ENCODE data around the gene ALKBH7.

ALKBH7 gene

GRCh38 chr19:6402058-6402457 lies 29.5 kb downstream of the ALKBH7 start:
- TF ChIP-seq CTCF (conservative IDR thresholded peaks at IDR 0.05; ENCODE audit: low read depth, low read length), result no peak
- DNase-seq (ENCODE audit: low read depth), result no peak
- H3K4me3 ChIP-seq (ENCODE audit: low read depth, low read length), result no peak overlapping the region

DNA sequence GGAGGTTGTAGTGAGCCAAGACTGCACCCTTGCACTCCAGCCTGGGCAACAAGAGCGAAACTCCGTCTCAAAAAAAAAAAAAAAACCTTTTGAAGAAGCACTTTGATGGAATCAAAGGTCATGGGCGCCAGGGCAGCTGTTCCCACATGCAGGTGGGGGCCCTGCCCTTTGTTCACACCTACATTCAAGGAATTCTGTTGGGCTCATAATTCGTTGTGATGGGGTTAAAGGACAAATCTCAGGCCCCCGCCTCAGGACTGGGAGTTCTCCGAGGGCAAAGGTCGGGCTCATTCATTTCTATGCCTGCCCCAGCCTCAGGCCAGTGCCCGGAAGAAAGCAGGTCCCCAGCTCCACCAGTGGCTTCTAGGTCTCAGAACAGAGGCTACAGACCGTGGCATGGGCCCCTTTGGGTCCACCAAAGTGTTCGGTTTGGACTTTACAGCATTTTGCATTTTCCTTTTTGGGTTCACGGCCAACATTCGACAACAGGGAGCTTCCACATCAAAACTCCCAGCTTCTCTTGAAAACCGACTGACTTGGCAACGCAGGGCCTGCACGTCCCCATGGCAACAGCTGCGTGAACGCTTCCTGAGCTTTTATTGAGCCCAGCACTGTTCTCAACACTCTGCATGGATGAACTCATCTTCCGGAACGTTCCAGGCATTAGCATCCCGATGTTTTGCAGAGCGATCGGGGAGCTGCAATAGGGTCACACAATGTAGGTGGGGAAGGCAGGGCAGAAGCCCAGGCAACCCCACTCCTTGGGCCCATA lies 30.4 kb downstream of the ALKBH7 start:
- DNase-seq (ENCODE audit: low read depth), result peak; percentile 87
- TF ChIP-seq CTCF (conservative IDR thresholded peaks at IDR 0.05; ENCODE audit: low read depth, low read length), result no peak
- no peak overlapping the region for H3K4me3 ChIP-seq (ENCODE audit: low read depth, low read length)

DNA sequence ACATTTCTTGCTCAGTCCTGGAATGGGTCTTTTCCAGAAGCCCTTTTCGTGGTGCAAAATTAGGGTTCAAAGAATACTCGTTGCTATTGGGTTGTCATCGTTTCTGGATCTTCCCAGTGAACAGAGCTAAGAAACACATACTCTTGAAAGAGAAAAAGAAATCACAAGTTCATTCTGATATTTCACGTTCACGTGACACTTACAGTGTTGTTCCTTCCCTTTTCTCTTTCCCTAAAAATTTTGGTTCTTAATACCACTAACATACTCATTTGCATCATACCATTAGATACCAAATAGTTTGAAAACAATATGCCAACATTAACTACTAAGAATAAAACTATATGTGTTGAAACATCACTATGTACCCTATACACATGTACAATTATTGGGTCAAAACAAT lies 33.8 kb downstream of the ALKBH7 start:
- no peak for TF ChIP-seq CTCF (conservative IDR thresholded peaks at IDR 0.05; ENCODE audit: low read depth, low read length)
- H3K4me3 ChIP-seq (ENCODE audit: low read depth, low read length), result no peak overlapping the region
- no peak for DNase-seq (ENCODE audit: low read depth)

- no peak for TF ChIP-seq CTCF (conservative IDR thresholded peaks at IDR 0.05; ENCODE audit: low read depth, low read length)
- no peak overlapping the region for H3K4me3 ChIP-seq (ENCODE audit: low read depth, low read length)
- DNase-seq (ENCODE audit: low read depth), result no peak
These were observed 36.8 kb downstream of the ALKBH7 start for GRCh38 chr19:6409346-6409745.

DNA sequence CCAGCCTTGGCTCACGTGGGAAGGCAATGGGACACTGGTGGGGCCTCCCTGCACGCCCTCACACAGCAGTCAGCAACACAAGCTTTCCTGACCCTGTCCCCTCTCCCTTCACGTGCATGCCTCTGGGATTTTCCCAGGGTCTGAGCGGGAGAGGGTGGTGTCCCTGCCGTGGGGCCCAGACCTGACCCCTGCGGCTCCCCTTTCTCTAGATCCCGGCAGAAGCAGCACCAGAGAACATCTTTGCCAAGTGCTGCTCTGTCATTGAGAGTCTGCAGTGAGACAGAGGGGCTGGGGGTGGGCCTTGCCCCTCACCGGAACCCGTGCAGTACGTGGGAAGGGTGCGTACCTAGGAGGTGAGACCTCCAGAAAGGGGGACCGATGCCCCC lies 39.5 kb downstream of the ALKBH7 start:
- no peak for DNase-seq (ENCODE audit: low read depth)
- H3K4me3 ChIP-seq (ENCODE audit: low read depth, low read length), result no peak overlapping the region
- TF ChIP-seq CTCF (conservative IDR thresholded peaks at IDR 0.05; ENCODE audit: low read depth, low read length), result no peak

DNA sequence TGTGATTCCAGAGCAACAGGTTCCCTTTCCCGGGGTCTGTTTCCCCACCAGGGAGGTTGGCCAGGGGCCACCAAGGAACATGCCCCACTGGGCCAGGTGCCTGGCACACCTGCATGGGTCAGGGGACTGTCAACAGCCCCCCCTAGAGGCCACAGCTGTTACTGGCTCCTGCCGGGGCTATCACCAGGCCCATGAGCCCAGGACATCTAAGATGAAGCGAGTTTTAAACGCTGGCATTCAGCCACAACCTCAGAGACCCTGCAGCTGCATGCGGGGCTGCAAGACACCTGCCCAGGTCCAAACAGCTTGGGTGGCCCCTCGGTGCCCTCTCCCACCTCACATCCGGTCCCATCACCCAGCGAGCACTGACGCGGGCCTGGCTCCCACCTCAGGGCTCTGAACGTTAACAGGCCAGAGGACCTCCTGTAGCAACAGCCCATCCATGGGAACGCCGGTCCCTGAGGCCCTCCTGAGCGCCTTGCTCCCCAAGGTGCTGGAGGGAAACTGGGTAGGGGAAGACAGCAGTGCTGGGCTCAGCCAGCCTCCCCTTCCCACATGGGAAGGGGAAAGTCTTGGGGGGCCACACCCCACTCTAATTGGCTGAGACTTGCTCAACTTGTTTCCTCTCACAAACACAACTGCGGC lies 40.0 kb downstream of the ALKBH7 start:
- DNase-seq (ENCODE audit: low read depth), result peak; percentile 31
- no peak overlapping the region for H3K4me3 ChIP-seq (ENCODE audit: low read depth, low read length)
- TF ChIP-seq CTCF (conservative IDR thresholded peaks at IDR 0.05; ENCODE audit: low read depth, low read length), result peak; percentile 73

- DNase-seq (ENCODE audit: low read depth), result no peak
- TF ChIP-seq CTCF (conservative IDR thresholded peaks at IDR 0.05; ENCODE audit: low read depth, low read length), result no peak
- H3K4me3 ChIP-seq (ENCODE audit: low read depth, low read length), result no peak overlapping the region
These were observed 40.7 kb downstream of the ALKBH7 start for GRCh38 chr19:6413291-6413690.
